GM12872 (cell line): Measurements from ENCODE around the gene FUT3.

ENCODE experiments used
- CTCF ChIP-seq: IDR thresholded peaks from 3 replicates; pipeline ENCODE4 v1.5.1; 2011; ENCODE audit warnings: low read depth, mild to moderate bottlenecking, low read length, moderate library complexity; ENCODE audit not compliant: insufficient read depth

The FUT3 gene

GRCh38 chr19:5806133-5806489, 45.1 kb downstream of the FUT3 start:
- TF ChIP-seq CTCF, result no peak

- TF ChIP-seq CTCF, result peak; percentile 58
These were observed 45.7 kb downstream of the FUT3 start for GRCh38 chr19:5805462-5806132.

GRCh38 chr19:5804516-5805461, 46.5 kb downstream of the FUT3 start, which contains the start of gene NRTN:
NRTN (plus strand) TSS chr19:5805067; CDS start chr19:5824166, 19,099 bp downstream.
- TF ChIP-seq CTCF, result no peak

- TF ChIP-seq CTCF, result peak; percentile 97
These were observed 47.3 kb downstream of the FUT3 start for GRCh38 chr19:5803752-5804515.

GRCh38 chr19:5803441-5803751, 47.9 kb downstream of the FUT3 start:
- no peak for TF ChIP-seq CTCF

- TF ChIP-seq CTCF, result no peak
These were observed 49.2 kb downstream of the FUT3 start for GRCh38 chr19:5801796-5802619.
